ENCODE measurements around the gene TMSB4X.
"Not testable (repeated sequence)": the region's sequence is repeated elsewhere in the genome, so short reads cannot be mapped to it uniquely, and the experiment has no call there.

The TMSB4X gene

GRCh38 chrX:12976819-12977732, 2.2 kb downstream of the TMSB4X start:
- FAIRE-seq = not testable (repeated sequence)

- no peak for FAIRE-seq
Observed at GRCh38 chrX:12977761-12978204, 2.9 kb downstream of the TMSB4X start.

GRCh38 chrX:12978205-12979025, 3.5 kb downstream of the TMSB4X start:
- no peak for FAIRE-seq

GRCh38 chrX:12979026-12979607, 4.2 kb downstream of the TMSB4X start:
- no peak for FAIRE-seq

- FAIRE-seq = no peak
Observed at GRCh38 chrX:12979616-12980015, 4.7 kb downstream of the TMSB4X start.

GRCh38 chrX:12980039-12980438, 5.1 kb downstream of the TMSB4X start:
- FAIRE-seq = not testable (repeated sequence)

- no peak for FAIRE-seq
Observed at GRCh38 chrX:12981880-12982279, 7.0 kb downstream of the TMSB4X start.

GRCh38 chrX:12984603-12985319, 9.9 kb downstream of the TMSB4X start:
- FAIRE-seq = no peak

- FAIRE-seq = no peak
Observed at GRCh38 chrX:12985331-12985730, 10.4 kb downstream of the TMSB4X start.

- FAIRE-seq = no peak
Observed at GRCh38 chrX:12986164-12986779, 11.4 kb downstream of the TMSB4X start.

- FAIRE-seq = no peak
Observed at GRCh38 chrX:12986886-12987285, 12.0 kb downstream of the TMSB4X start.

GRCh38 chrX:12987340-12987739, 12.4 kb downstream of the TMSB4X start:
- FAIRE-seq = no peak

- no peak for FAIRE-seq
Observed at GRCh38 chrX:12987900-12988594, 13.1 kb downstream of the TMSB4X start.

- no peak for FAIRE-seq
Observed at GRCh38 chrX:12988797-12989196, 13.9 kb downstream of the TMSB4X start.

- FAIRE-seq = no peak
Observed at GRCh38 chrX:12989461-12989860, 14.6 kb downstream of the TMSB4X start.

- FAIRE-seq = no peak
Observed at GRCh38 chrX:12991575-12991974, 16.7 kb downstream of the TMSB4X start.

- no peak for FAIRE-seq
Observed at GRCh38 chrX:12992544-12993118, 17.7 kb downstream of the TMSB4X start.

- FAIRE-seq = no peak
Observed at GRCh38 chrX:12993826-12994225, 18.9 kb downstream of the TMSB4X start.

GRCh38 chrX:12994321-12994720, 19.4 kb downstream of the TMSB4X start:
- no peak for FAIRE-seq

GRCh38 chrX:12996934-12997435, 22.1 kb downstream of the TMSB4X start:
- FAIRE-seq = no peak
